GM19023 (cell line): Measurements from ENCODE around the gene FGGY.

Source experiments
- ATAC-seq: cut with Tn5 transposase; IDR thresholded peaks from one replicate; pipeline ENCODE4 v1.9.1; 2021; ENCODE audit warnings: mild to moderate bottlenecking, moderate library complexity; ENCODE audit not compliant: unreplicated experiment

Gene FGGY

DNA sequence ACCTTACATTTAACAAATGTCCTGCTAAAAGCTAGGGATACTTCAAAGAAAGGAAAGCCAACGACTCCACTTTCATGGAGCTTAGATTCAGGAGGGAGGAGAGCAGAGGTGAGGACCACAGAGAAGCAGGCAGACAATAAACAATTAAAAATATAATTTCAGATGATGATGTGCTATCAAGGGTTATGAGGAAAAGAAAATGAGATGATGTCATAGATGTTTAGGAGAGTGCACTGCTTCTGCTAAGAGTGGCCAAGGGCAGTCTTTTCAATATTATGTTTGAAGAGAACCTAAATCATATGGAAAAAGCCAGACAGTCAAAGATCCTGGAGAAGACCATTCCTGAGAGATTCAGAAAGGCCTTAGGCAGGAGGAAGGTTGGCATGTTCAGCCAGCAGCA is 451.2 kb downstream of the FGGY start:
- ATAC-seq, result no peak

DNA sequence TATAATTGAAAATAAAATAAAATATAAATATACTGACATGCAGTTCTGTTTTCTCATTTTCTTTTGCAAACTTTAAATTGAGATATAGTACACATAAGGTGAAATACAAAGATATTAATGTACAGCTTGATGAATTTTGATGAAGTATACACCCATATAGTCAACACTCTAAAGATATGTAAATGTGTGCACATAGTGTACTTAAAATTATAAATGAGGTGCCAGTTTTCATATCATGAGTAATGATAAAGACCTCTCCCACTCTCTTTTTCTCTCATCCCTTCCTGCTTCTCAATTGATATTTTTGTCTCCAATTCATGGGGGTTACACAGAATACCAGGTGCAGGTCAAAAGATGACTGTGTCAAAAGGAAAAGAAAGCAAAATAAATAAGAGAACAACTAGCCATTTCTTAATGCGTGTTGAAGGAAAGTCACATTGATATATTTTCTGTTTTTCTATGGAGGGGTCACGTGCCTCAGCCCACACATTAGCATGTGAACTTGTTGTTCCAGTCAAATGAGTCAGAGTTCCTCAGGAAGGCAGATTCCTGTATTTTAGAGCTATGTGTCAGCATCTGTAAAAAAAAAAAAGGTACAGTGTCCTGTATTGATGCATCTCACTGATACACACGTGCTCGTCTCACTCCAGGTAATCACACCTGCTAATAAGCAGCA is 453.6 kb downstream of the FGGY start:
- ATAC-seq, result no peak

DNA sequence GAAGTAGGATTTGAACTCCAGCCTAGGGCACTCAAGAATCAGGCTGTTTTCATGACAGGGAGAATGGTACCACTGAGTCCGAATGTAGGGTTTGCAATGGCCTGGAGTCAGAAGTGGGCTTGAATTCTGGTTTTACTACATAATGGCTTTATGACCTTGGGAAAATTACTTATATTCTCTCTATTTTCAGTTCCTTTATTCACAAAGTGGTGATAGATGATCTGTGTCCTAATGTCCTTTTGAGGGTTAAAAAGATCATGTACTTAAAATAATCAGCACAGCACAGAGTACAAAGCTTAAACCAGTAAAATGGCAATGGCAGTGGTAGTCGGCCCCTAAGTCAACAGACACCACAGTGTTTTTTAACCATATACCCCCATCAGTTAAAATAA is 454.1 kb downstream of the FGGY start:
- no peak for ATAC-seq

DNA sequence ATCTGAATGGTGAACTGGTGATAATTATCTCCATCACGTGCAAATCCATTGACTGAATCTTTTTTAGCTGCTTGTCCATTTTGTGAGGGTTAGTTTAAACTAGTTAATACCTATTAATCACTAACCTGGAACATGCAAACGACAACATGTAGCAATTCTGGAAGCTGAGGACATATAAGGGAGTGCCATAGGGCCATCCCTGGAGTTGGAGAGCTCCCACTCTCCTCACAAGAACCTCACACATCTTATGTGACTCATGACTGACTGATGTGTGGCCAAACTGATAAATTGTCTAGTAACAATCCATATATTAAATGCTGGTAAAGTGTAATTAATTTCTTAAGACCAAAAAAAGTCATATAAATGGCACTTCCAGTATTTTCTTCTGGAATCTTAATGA is 454.9 kb downstream of the FGGY start:
- no peak for ATAC-seq

DNA sequence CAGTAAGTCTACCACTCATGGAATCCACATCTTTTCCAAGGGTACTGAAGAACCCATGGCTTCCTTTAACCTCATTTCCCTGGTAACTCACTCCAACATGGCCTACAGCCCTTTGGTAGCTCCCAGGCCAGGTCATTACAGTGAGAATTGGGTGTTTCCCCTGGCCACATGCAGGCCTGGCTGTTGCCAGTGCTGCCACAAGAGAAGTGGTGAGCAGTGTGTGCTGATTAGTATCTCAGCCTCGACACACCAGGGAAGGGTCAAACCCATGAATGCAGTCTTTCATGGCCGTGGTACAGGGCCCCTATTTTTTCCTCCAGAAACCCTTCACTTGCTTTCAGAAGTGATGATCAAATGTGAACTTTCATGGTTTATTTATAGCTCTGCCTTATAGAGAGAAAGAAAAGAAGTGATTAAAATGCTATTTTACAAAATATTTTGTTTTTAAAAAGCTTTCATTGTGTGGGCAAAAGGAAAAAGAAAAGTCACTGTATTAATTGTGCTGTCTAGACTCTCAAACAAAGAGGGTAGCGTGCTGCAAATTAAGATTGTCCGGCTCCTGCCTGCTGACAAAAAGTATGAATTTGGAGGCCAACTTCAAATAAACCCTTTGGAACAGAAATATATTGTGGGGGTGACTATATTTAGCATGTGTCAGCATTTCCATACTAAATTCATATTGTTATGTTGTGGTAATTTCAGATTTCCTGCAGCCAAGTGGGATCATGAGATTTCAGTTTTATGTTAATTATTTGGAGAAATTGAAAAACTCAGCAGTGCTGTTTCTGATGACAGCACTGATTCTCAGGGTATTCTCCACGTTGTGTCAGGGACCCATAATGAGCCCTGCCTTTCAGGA is 455.9 kb downstream of the FGGY start:
- no peak for ATAC-seq

DNA sequence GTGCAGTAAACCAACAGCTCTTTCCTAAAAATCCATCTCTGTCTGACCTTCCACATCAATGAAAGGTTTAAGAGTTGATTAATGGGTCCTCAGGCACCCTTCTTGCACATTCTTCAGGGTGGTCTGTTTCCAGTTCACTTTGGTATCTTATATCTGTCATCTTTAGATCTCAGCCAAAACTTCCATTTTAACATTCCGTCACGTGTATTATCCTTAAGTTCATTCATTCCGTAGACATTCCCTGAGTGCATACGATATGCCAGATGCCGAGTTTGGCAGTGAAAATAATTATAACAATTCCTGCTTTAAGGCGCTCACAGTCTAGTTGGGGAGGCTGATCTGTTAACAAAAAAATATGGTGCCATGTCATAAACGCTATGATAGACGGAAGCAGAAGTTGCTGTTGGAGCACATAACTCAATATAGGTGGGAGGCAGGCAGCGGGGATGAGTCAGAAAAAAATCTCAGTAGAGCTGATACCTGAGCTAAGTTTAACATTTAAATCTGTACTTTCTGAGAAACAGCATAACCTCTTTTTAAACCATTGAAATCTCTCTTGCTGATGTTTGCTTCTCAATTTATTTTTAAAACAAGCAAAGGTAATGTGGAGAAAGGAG is 458.3 kb downstream of the FGGY start:
- ATAC-seq, result no peak

DNA sequence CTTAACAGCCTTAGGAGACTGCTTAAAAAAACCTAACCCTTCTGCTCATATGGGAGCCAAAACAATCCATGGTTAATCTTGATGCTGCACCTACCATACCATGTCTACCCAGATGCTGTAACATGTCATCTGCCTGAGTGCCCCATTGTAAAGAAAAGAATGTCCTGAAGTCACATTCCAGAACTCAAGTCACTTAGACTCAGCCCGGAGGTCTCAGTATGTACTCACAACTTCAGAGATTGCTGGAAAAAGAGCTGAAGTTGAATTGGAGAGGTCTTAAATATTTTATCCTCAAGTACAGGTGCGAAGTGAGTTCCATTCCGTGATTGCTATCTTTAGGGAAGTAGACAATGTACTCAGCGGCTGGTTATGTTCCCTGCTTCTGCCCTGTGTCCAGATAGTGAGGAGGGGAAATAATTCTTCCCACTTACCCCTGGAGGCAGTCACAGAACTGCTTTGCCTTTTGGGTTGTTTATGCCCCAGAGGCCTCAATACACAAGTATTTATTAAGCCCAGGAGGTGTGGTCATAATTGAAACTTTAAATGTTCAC is 460.4 kb downstream of the FGGY start:
- no peak for ATAC-seq

DNA sequence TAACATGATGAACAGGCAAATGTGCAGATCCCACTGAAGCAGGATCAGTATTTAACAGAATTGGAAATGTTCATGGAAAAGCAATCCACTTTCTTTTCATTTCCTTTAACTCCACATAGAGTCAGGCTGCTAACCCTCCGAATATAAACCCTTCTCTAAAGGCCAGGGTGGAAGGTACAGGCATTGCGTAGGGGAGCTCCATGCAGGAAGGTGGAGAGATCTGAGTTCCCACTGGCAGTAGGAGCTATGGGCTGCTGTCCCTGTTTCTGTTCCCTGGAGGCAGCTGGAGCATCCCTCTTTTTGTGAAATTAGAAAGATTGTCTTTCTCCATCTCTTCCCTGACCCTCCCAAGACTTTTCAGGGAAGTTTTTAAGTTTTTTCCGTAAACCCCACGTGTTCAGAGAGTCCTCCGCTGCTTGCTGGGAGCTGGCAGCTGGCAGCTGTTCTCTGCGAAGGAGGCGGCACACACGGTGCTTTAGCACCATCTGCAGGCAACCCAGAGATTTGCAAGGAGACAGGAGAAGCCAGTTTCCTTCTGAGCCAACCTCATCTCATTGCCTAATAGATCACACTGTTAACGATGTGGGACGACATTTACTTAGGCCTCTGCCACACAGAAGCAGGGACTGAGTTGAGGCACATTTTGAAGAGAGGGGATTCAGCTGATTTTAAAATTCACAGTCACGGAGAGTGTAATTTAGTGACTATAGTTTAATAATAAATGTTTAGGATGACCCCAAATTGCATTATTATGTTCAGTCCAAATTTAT is 462.4 kb downstream of the FGGY start:
- peak; percentile 93 for ATAC-seq

DNA sequence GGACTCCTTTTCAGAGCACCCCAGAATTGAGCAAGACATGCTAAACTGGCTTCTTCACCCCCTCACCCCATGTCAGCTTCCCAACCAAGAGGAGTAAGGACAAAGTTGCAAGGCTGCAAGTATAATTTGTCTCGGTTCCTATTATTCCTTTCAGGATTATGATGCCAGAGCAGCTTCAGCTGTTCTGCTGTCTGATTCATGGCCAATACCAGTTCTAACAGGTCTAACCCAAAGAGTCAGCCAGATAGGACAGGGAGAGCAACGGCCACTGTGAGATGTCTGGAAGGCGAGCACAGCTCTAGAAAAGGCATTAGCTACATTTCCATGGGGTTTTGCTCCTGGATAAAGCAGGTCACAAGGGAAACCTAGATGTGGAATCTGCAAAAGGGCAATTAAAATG is 464.5 kb downstream of the FGGY start:
- ATAC-seq, result no peak

DNA sequence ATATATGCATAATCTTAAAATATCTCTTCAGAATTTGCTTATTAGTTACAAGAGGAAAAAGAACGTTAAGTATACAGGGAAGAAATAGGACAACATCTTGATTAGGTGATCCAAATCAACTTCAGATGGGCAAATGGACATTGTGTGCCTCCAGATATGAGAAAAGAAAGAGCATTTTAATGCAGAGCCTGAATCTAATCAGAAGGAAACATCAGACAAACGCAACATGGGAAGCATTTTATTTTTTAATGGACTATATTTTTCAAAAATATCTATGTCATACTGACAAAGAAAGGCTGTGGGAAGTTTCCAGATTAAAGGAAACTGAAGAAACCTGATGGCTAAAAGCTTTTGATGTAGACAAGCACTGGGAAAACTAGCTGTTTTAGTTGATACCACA is 466.5 kb downstream of the FGGY start:
- ATAC-seq, result no peak

DNA sequence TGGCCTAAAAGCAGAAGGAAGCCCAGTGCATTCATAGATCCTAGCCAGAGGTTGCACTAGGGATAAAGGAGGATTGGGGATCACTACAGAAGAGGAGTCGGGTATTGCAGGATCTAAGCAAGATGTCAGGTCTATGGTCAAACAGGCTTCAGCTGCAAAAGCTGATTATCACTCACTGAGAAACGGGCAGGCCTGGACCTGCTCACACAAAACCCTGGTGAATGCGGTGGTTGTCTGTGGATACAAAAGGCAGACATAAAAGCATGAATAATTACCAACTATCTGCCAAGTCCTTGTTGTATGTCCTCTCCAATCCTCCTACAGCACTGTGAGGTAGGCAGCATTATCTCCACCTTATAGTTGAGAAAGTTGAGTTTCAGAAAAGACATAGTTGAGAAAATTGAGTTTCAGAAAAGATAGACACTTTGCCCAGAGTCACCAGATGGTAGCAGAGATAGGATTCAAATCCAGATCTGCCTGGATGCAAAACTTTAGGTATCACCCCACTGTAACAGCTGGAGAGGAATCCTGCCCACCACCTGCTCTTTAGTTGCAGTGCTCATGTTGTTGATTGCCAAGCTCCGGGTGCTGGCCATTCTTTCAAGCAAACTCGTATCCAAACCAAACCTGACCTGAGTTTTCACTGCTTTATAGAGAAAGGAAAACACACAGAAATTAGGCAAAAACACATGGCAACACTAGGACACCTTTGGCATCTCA is 468.3 kb downstream of the FGGY start:
- ATAC-seq, result no peak

DNA sequence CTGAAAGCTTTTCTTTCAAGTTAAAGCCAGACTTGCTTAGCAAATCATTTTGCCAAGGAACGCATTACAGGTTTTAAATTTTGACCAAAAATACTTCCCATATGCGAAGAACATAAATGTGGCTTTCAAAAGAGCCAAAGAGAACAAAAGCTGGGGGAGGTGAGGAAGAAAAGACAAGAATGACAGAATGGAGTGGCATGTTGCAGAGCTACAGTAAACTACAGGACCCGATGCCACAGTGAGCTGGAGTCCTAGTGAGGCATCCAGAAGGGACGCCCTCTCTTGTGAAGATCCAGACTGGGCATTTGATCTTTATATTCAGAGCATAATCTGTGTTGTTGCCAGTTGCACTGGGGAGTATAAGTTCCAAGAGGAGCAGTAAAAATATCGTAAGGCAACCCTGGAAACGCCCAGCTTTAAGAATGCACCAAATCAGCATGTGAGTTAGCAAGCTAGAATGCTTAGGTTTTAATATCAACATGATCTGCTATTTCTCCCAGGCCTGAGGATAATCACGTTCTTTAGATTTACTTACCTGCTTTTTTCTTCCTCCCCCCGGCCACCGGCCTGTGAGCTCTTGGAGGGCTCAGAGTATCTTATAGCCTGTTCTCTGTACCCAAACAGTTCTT is 469.4 kb downstream of the FGGY start:
- ATAC-seq, result no peak

DNA sequence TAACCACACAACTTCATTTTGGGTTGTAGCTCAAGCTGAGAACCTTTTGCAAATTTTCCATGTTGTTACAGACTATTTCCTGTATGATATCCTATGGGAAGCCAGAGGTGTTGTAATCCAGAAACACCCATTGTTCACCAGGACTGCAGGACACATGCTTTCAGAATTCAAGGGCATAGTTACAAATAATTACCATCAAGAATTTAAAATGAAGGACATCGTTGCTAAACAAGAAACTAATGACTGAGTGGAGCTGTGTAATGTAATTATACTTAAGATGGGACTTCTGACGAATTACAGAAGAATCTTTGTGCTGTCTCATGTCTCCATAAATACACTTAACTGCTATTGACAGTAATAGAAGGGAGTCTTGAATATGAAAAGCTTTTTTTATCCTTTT is 470.2 kb downstream of the FGGY start:
- ATAC-seq, result no peak

DNA sequence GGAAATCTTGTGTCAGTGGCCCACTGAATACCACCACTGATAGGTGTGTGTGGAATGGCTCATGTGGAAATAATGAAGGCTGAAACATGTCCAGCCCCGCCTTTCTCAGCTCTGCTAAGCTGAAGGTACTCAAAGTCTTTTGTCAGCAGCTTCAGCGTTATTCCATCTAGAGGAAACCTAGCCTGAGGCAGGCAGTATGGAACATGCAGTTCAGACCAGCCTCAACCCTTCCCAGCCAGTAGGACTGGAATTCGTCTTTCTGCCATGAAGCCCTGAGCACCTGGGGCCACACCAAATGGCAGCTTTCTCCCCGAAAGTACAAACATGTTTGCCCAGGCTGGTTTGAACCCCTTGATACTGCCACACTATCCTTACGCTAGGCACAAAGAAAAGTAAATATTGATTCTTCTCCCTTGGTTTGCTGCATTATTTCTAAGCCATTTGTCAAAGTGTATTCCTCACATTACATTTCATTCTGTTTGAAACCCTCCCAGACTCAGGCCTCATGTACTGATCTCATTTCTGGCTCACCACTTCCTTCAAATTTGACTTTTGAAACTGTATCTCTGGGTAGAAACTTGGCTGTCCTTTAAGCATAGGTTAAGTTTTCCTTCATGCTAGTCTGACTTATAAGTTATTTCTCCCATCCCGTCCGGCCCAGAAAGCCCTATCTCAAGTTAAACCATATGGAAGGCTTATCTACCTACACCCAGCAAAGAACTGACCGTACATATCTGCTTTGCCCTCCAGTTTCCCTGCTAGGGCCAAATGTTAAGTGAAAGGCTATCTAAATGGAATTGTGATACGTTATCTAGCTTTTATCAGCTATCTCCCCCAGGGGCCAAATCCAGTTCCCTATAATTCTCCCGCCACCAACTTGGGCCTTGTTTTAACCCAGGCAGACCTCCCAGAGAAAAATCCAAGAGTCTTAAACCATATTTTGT is 472.2 kb downstream of the FGGY start:
- ATAC-seq, result no peak

DNA sequence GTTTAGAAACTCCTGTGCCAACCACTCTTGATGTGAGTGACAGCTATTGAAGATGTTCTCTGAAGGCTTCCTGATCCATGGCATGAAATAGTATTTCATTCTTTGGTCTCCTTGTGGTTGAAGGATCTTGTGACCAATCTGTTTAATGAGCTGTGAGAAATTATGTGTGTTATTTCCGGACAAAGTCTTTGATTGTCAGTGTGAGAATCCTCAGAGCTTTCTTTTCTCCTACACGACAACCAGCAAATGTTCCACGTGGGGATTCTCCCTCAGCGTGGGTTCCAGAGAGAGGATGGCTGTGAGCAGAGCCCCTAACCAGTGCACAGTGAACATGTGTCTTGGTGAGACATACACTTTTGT is 472.8 kb downstream of the FGGY start:
- ATAC-seq, result no peak

DNA sequence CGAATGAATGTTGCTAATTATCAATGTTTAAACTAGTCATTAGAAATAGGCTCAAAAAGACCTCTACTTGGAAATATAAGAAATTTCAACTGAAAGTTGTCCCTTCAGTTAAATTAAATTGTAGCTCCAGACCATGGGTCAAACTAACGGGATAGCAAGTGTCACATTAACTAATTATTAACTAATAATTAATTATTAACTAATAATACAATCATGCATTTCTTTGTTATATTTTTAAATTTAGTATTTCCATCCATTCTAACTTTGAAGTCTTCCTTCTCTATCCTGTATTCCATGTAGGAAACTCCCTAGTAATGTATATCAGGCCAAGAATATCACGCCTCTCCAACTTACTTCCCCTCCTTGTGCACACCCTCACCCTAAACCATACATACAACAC is 474.5 kb downstream of the FGGY start:
- ATAC-seq, result no peak

DNA sequence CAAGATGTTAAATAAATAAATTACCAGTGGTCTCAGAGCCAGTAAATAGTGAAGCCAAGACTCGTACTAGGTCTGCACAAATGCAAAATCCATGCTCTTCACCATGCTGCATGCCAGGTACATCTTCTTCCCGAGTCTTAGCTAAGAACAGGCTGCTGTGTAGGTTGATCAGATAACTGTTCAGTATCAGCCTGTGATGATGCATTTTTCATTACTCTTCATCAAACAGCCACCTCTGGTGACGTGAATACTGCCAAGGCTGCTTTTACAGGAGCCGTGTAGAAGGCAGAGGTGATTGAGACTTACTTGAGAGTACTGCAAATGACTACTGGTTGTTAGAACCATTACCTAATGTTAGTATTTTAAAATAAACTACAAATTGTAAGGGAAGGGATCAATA is 478.6 kb downstream of the FGGY start:
- no peak for ATAC-seq

DNA sequence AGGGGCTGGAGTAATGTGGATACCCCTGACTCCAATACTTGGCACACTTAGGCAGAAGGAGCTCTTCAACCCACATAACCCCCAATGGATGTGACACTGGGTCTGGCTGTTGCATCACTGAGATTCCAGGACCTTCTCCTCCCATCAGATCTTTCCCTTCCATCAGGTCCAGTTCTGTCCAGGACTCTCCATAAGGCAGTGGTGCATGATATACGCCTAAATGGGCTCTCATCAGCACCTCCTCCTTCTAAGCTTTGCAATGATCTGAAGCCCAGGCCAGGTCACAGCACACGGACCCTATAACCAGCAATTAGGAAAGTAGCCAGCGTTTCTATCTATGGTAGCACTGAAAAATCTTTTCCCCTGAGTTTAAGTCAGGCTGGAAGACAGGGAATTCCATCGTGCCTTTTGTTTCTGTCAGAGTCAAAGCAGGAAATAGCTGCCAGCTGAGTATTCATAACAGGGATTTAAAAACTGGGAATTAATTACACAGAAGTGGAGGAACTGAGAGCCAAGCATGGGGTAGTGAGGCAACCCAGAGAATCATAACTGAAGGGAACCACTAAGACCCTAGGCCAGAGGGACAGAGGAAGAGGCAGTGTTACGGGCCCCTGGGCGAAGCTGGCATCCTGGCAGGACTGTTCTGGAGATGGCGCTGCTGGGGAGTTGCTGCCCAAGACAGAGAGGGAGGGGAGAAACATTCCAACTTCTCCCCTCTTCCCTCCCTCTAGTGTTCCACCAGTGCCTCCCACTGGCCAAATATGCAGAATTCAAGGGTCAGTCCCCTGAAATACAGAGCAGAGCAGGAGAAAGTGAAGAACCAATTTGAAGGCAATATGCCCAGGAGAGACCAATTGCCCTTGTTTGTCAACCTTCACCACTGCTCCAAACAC is 480.3 kb downstream of the FGGY start:
- no peak for ATAC-seq
